Parathyroid adenoma (tissue), 2 donors: ENCODE results near the gene F7.

ENCODE experiments used
- H2AFZ ChIP-seq: fragments of 300-600 bp; sonication (generic); one replicate; pipeline ENCODE4 v1.7.0; 2017; ENCODE audit warnings: antibody characterized with exemption, mild to moderate bottlenecking
- H3K27ac ChIP-seq: fragments of 300-600 bp; sonication (generic); one replicate; pipeline ENCODE4 v1.7.0; 2017
- H3K27me3 ChIP-seq: fragments of 300-600 bp; sonication (generic); one replicate; pipeline ENCODE4 v1.7.0; 2017; ENCODE audit warnings: low read length; ENCODE audit not compliant: control insufficient read depth, insufficient read depth
- H3K36me3 ChIP-seq: fragments of 300-600 bp; sonication (generic); one replicate; pipeline ENCODE4 v1.7.0; 2017; ENCODE audit warnings: low read length; ENCODE audit not compliant: control insufficient read depth, insufficient read depth
- H3K4me1 ChIP-seq: fragments of 300-600 bp; sonication (generic); one replicate; pipeline ENCODE4 v1.7.0; 2017; ENCODE audit warnings: control low read depth
- H3K4me2 ChIP-seq: fragments of 300-600 bp; sonication (generic); one replicate; pipeline ENCODE4 v1.7.0; 2017; ENCODE audit warnings: low read length
- H3K4me3 ChIP-seq: fragments of 300-600 bp; sonication (generic); one replicate; pipeline ENCODE4 v1.7.0; 2017; ENCODE audit warnings: low read depth, low read length
- H3K79me2 ChIP-seq: fragments of 300-600 bp; sonication (generic); one replicate; pipeline ENCODE4 v1.7.0; 2017; ENCODE audit warnings: control low read depth
- H3K9ac ChIP-seq: fragments of 300-600 bp; sonication (generic); one replicate; pipeline ENCODE4 v1.7.0; 2017; ENCODE audit warnings: mild to moderate bottlenecking
- H3K9me3 ChIP-seq: fragments of 300-600 bp; sonication (generic); one replicate; pipeline ENCODE4 v1.7.0; 2017; ENCODE audit warnings: low read length; ENCODE audit not compliant: control insufficient read depth
- TF ChIP-seq, protein P1 (sequence below): fragments of 300-600 bp; sonication (generic); IDR thresholded peaks from one replicate; pipeline ENCODE4 v1.7.0; 2017; ENCODE audit warnings: antibody characterized with exemption, mild to moderate bottlenecking
- donor health status: primary hyperparathyroidism.

Gene F7

DNA sequence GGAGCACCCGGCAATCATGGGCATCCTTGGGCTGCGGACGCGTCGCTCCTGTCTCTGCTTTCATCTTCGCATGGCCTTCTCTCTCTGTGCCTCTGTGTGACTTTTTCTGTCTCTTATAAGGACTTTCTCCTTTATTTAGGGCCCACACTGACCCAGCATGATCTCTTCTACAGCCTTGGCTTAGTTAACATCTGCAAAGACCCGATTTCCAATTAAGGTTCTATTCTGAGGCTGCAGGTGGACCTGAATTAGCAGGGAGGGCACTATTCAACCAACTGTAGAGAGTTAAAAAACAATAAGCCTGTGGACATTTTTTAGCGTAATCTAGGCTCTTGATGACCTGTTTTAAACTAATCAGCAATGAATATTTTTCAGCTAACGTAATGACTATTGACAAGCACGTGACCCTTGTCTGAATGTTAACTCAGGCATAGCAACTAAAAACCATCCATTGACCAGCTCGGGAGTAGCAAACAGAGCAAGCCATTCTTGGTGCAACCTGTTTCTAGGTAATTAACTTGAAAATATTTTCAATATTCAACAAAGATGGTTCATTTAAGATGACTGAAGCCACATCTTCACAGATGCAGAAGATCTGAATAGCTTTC is 32.2 kb downstream of the F7 start:
- Histone ChIP-seq H2AFZ (no peak overlapping the region), H3K36me3 (no peaks in the 10 kb centered on the region), H3K4me1 (no peaks in the 10 kb centered on the region), H3K27me3 (no peaks in the 10 kb centered on the region), H3K9me3 (no peaks in the 10 kb centered on the region), H3K27ac (no peak overlapping the region), H3K4me2 (no peak overlapping the region), H3K4me3 (no peak overlapping the region), H3K79me2 (no peaks in the 10 kb centered on the region), H3K9ac (no peak overlapping the region)
- TF ChIP-seq, protein P1, sequence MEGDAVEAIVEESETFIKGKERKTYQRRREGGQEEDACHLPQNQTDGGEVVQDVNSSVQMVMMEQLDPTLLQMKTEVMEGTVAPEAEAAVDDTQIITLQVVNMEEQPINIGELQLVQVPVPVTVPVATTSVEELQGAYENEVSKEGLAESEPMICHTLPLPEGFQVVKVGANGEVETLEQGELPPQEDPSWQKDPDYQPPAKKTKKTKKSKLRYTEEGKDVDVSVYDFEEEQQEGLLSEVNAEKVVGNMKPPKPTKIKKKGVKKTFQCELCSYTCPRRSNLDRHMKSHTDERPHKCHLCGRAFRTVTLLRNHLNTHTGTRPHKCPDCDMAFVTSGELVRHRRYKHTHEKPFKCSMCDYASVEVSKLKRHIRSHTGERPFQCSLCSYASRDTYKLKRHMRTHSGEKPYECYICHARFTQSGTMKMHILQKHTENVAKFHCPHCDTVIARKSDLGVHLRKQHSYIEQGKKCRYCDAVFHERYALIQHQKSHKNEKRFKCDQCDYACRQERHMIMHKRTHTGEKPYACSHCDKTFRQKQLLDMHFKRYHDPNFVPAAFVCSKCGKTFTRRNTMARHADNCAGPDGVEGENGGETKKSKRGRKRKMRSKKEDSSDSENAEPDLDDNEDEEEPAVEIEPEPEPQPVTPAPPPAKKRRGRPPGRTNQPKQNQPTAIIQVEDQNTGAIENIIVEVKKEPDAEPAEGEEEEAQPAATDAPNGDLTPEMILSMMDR, result no peak

DNA sequence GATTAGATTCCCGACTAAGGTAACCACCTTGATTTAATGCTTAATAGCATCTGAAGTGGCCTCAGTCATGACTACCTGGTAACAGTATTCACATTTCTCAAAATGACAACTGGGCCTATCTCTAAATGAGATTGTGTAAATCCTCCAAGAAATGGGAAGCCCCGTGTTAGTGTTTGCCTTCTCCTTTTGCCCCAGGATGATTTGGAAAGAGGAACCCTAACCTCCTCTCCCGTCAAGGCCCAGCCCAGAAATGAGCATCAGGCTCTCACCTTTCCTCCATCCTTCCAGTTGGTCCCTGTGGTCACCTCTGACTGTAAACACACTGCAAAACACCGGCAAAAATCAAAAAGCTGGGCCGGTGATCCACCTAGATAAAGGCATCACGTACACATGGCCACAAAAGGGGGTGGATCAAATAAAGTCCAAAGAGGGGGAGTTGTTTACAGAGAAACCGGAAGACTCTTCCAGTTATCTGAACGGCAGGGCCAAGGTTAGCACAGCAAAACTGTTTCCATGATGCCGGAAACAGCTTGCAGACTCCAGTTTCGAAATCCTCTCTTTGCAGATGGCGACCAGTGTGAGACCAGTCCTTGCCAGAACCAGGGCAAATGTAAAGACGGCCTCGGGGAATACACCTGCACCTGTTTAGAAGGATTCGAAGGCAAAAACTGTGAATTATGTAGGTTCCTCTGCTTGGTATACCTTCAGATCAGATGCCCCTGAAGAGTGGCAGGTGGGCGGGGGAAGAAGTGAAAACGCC is 33.4 kb downstream of the F7 start:
- no peaks in the 10 kb centered on the region for H3K27me3 ChIP-seq
- no peak overlapping the region for H3K27ac ChIP-seq
- no peak overlapping the region for H2AFZ ChIP-seq
- H3K9me3 ChIP-seq, result no peaks in the 10 kb centered on the region
- TF ChIP-seq, protein P1, result no peak
- H3K9ac ChIP-seq, result no peak overlapping the region
- no peaks in the 10 kb centered on the region for H3K36me3 ChIP-seq
- H3K4me3 ChIP-seq, result no peak overlapping the region
- no peaks in the 10 kb centered on the region for H3K4me1 ChIP-seq
- no peaks in the 10 kb centered on the region for H3K79me2 ChIP-seq
- H3K4me2 ChIP-seq, result no peak overlapping the region

DNA sequence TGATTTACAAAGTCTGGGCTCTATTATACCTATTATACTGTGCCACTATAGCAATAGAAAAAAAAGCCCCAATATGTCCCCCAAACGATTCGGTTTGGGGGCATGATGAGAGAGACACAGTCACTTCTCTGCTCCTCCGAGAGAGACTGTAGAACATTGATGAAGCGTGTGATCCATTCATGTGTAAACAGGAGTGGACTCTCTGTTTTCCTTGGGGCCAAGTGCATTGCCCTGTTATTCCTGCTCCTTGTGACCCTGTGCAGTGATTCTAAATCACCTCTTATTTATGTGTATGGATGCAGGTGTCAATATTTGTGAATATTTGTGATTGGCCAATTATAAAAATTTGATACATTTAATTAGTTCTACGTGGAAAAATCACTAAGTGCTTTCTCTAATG is 34.0 kb downstream of the F7 start:
- no peaks in the 10 kb centered on the region for H3K36me3 ChIP-seq
- no peak overlapping the region for H3K9ac ChIP-seq
- no peaks in the 10 kb centered on the region for H3K4me1 ChIP-seq
- H3K27ac ChIP-seq, result no peak overlapping the region
- no peak overlapping the region for H2AFZ ChIP-seq
- no peaks in the 10 kb centered on the region for H3K79me2 ChIP-seq
- no peaks in the 10 kb centered on the region for H3K27me3 ChIP-seq
- H3K4me2 ChIP-seq, result no peak overlapping the region
- no peaks in the 10 kb centered on the region for H3K9me3 ChIP-seq
- TF ChIP-seq, protein P1, result no peak
- H3K4me3 ChIP-seq, result no peak overlapping the region

DNA sequence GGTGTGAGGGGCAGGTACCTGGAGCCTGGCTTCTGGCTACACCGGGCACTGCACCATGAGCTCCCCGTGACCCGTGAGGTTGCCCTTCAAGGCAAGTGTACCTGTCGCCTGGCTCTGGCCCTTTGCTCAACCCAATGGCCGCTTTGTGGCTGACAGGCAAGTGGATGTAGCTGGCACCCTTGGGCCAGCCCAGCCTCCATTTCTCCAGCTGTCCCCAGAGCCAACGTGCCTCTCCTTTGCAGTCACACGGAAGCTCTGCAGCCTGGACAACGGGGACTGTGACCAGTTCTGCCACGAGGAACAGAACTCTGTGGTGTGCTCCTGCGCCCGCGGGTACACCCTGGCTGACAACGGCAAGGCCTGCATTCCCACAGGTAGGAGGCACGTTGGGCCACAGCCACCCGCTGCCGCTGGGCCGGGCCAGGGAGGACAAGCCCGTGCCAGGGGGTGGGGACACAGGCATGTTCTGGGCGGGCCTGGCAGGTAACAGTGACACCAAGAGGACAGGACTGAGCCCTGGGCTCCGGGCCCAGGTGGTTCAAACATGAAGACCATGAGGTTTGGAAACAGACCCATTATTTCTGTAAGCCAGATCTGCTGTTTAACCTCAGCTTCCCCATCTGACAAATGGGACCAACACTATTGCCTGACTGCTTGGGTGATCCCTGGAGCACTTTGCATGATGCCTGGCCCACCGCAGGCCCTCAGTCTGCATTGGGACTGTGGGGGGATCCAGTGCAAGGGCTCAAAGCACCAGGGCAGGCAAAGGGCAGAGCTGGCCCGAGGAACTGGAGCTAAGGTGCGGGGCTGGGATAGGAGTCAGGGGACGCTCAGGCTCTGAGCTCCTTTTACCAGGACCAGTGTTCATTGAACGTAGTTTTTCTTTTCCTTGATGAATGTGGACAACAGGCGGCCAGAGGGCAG is 35.3 kb downstream of the F7 start:
- H3K36me3 ChIP-seq, result no peaks in the 10 kb centered on the region
- no peaks in the 10 kb centered on the region for H3K27me3 ChIP-seq
- TF ChIP-seq, protein P1, result no peak
- no peak overlapping the region for H3K4me3 ChIP-seq
- H3K27ac ChIP-seq, result no peak overlapping the region
- H3K4me2 ChIP-seq, result no peak overlapping the region
- H3K9ac ChIP-seq, result no peak overlapping the region
- no peak overlapping the region for H2AFZ ChIP-seq
- no peaks in the 10 kb centered on the region for H3K79me2 ChIP-seq
- no peaks in the 10 kb centered on the region for H3K4me1 ChIP-seq
- H3K9me3 ChIP-seq, result no peaks in the 10 kb centered on the region
